HFF-Myc (cell line): ENCODE data around the gene IL36B.

Experiments used
- DNase-seq: peaks from one replicate; pipeline ENCODE4 v3.0.0-alpha.2; 2011; ENCODE audit warnings: low read depth; ENCODE audit errors: extremely low read depth
- H3K4me3 ChIP-seq: replicated peaks from 2 replicates; pipeline ENCODE4 v1.5.1; 2011; ENCODE audit warnings: low read depth, mild to moderate bottlenecking, control low read depth, low read length
- CTCF ChIP-seq: IDR thresholded peaks from 2 replicates; pipeline ENCODE4 v1.5.1; 2012; ENCODE audit warnings: mild to moderate bottlenecking, low read depth, low read length, control low read depth; ENCODE audit errors: missing control alignments

IL36B gene

GRCh38 chr2:113061896-113062770 is 9.5 kb upstream of the IL36B start:
- no peak for DNase-seq
- H3K4me3 ChIP-seq, result no peak overlapping the region
- TF ChIP-seq CTCF, result no peak

- no peak overlapping the region for H3K4me3 ChIP-seq
- no peak for TF ChIP-seq CTCF
- no peak for DNase-seq
These were observed 8.6 kb upstream of the IL36B start for GRCh38 chr2:113061241-113061640.

- no peak for DNase-seq
- TF ChIP-seq CTCF, result no peak
- no peak overlapping the region for H3K4me3 ChIP-seq
These were observed 8.1 kb upstream of the IL36B start for GRCh38 chr2:113060796-113061195.

- no peak for DNase-seq
- no peak for TF ChIP-seq CTCF
- H3K4me3 ChIP-seq, result no peak overlapping the region
These were observed 7.7 kb upstream of the IL36B start for GRCh38 chr2:113060396-113060795.

- TF ChIP-seq CTCF, result no peak
- no peak for DNase-seq
These were observed 6.6 kb upstream of the IL36B start, which contains the start of gene IL36RN for GRCh38 chr2:113058998-113059960. Gene IL36RN (plus strand): TSS chr2:113059198. CDS start chr2:113059439, 241 bp downstream.

GRCh38 chr2:113058411-113058994 is 5.8 kb upstream of the IL36B start:
- TF ChIP-seq CTCF, result no peak
- DNase-seq, result no peak
- H3K4me3 ChIP-seq, result no peak overlapping the region

More at GRCh38 chr2:113058998-113059960, 6.6 kb upstream of the IL36B start, which contains the start of gene IL36RN:
- no peak within 1 kb of the TSS for H3K4me3 ChIP-seq
